H1 (cell line): ENCODE results near the gene TUBGCP6. TPM values are rescaled to one million over a fixed set of nuclear protein-coding genes. Genes with fewer than 3 reads are reported as not detected.

Source experiments
- BRCA1 ChIP-seq: IDR thresholded peaks from 2 replicates; pipeline ENCODE4 v1.6.1; 2012; ENCODE audit warnings: low read depth, low read length, improper control_type of control experiment
- EGR1 ChIP-seq: IDR thresholded peaks from 2 replicates; pipeline ENCODE4 v1.6.1; 2011; ENCODE audit warnings: low read depth, low read length, borderline replicate concordance
- GABPA ChIP-seq: IDR thresholded peaks from 2 replicates; pipeline ENCODE4 v1.6.1; 2011; ENCODE audit warnings: mild to moderate bottlenecking, low read length, moderate library complexity, borderline replicate concordance; ENCODE audit not compliant: insufficient read depth
- POLR2A ChIP-seq, 2 experiments: IDR thresholded peaks; 1 replicate in 1 of 2; 2 replicates in 1 of 2; pipeline ENCODE4 v1.6.1; 2011; ENCODE audit warnings: low read depth in 2 of 2, low read length in 2 of 2, mild to moderate bottlenecking in 2 of 2; ENCODE audit errors: control extremely low read depth in 1 of 2
- RXRA ChIP-seq: IDR thresholded peaks from 2 replicates; pipeline ENCODE4 v1.6.1; 2011; ENCODE audit warnings: low read depth, mild to moderate bottlenecking, low read length, moderate library complexity; ENCODE audit not compliant: insufficient read depth
- SRF ChIP-seq: IDR thresholded peaks from 2 replicates; pipeline ENCODE4 v1.6.1; 2011; ENCODE audit warnings: mild to moderate bottlenecking, low read depth, low read length, moderate library complexity
- TAF7 ChIP-seq: optimal IDR thresholded peaks from 2 replicates; pipeline ENCODE3; 2011; ENCODE audit warnings: low read depth, mild to moderate bottlenecking, inconsistent platforms, low read length, moderate library complexity, borderline replicate concordance
- TEAD4 ChIP-seq: IDR thresholded peaks from 2 replicates; pipeline ENCODE4 v1.6.1; 2012; ENCODE audit warnings: low read depth, low read length, inconsistent platforms, mixed read lengths
- polyA plus RNA-seq, 7 experiments: library from polyadenylated mRNA; depleted of rRNA in 3 of 7; stranded (reverse) in 5 of 7; unstranded in 2 of 7; fragments of >200 nt in 5 of 7; fragments of 200-250 nt in 2 of 7; gene quantifications; 1 replicate in 5 of 7; 2 replicates in 1 of 7; 4 replicates in 1 of 7; pipeline versions ENCODE4 v1.2.1 to v1.2.3, GENCODE V29; 2011 to 2013; ENCODE audit warnings: missing spikeins in 2 of 7, mixed read lengths in 2 of 7
- total RNA-seq: library from RNA; stranded (reverse); fragmentation: NEBNext Ultra II Directional; extraction: Animal tissue kit (Norgen Biotek cat#: 25700); gene quantifications from 2 replicates; pipeline ENCODE4 v1.2.1, GENCODE V29; 2021
- TF ChIP-seq, protein P1 (sequence below): fragments of 300-600 bp; sonication (generic); IDR thresholded peaks from 2 replicates; pipeline ENCODE4 v1.7.1; 2012; ENCODE audit warnings: low read length, moderate library complexity, mild to moderate bottlenecking, inconsistent platforms; ENCODE audit not compliant: insufficient replicate concordance
- TF ChIP-seq, protein P2 (sequence below): IDR thresholded peaks from 2 replicates; pipeline ENCODE4 v1.6.1; 2012; ENCODE audit warnings: inconsistent platforms
- TF ChIP-seq, protein P3 (sequence below): IDR thresholded peaks from 2 replicates; pipeline ENCODE4 v1.6.1; 2011; ENCODE audit warnings: low read length, improper control_type of control experiment

The TUBGCP6 gene
- total and polyA plus RNA-seq, 2 of the 8 experiments (the other 6 are each of a cell fraction or from before 2014, with no cell fraction given), result 24.2 to 24.7 TPM

DNA sequence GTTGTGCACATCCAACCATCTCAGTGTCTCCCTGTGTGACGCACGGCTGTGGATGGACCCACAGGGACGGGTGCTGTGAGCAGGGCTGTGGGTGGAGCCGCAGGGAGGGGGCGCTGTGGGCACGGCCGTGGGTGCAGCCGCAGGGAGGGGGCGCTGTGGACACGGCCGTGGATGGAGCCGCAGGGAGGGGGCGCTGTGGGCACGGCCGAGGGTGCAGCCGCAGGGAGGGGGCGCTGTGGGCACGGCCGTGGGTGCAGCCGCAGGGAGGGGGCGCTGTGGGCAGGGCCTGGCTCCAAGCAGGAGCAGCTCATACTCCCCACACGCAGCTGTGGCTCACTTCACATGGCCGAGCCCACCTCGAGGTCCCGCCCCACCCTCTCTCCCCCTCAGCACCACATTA lies 31.3 kb upstream of the TUBGCP6 start (continued):
- TF ChIP-seq, protein P1, sequence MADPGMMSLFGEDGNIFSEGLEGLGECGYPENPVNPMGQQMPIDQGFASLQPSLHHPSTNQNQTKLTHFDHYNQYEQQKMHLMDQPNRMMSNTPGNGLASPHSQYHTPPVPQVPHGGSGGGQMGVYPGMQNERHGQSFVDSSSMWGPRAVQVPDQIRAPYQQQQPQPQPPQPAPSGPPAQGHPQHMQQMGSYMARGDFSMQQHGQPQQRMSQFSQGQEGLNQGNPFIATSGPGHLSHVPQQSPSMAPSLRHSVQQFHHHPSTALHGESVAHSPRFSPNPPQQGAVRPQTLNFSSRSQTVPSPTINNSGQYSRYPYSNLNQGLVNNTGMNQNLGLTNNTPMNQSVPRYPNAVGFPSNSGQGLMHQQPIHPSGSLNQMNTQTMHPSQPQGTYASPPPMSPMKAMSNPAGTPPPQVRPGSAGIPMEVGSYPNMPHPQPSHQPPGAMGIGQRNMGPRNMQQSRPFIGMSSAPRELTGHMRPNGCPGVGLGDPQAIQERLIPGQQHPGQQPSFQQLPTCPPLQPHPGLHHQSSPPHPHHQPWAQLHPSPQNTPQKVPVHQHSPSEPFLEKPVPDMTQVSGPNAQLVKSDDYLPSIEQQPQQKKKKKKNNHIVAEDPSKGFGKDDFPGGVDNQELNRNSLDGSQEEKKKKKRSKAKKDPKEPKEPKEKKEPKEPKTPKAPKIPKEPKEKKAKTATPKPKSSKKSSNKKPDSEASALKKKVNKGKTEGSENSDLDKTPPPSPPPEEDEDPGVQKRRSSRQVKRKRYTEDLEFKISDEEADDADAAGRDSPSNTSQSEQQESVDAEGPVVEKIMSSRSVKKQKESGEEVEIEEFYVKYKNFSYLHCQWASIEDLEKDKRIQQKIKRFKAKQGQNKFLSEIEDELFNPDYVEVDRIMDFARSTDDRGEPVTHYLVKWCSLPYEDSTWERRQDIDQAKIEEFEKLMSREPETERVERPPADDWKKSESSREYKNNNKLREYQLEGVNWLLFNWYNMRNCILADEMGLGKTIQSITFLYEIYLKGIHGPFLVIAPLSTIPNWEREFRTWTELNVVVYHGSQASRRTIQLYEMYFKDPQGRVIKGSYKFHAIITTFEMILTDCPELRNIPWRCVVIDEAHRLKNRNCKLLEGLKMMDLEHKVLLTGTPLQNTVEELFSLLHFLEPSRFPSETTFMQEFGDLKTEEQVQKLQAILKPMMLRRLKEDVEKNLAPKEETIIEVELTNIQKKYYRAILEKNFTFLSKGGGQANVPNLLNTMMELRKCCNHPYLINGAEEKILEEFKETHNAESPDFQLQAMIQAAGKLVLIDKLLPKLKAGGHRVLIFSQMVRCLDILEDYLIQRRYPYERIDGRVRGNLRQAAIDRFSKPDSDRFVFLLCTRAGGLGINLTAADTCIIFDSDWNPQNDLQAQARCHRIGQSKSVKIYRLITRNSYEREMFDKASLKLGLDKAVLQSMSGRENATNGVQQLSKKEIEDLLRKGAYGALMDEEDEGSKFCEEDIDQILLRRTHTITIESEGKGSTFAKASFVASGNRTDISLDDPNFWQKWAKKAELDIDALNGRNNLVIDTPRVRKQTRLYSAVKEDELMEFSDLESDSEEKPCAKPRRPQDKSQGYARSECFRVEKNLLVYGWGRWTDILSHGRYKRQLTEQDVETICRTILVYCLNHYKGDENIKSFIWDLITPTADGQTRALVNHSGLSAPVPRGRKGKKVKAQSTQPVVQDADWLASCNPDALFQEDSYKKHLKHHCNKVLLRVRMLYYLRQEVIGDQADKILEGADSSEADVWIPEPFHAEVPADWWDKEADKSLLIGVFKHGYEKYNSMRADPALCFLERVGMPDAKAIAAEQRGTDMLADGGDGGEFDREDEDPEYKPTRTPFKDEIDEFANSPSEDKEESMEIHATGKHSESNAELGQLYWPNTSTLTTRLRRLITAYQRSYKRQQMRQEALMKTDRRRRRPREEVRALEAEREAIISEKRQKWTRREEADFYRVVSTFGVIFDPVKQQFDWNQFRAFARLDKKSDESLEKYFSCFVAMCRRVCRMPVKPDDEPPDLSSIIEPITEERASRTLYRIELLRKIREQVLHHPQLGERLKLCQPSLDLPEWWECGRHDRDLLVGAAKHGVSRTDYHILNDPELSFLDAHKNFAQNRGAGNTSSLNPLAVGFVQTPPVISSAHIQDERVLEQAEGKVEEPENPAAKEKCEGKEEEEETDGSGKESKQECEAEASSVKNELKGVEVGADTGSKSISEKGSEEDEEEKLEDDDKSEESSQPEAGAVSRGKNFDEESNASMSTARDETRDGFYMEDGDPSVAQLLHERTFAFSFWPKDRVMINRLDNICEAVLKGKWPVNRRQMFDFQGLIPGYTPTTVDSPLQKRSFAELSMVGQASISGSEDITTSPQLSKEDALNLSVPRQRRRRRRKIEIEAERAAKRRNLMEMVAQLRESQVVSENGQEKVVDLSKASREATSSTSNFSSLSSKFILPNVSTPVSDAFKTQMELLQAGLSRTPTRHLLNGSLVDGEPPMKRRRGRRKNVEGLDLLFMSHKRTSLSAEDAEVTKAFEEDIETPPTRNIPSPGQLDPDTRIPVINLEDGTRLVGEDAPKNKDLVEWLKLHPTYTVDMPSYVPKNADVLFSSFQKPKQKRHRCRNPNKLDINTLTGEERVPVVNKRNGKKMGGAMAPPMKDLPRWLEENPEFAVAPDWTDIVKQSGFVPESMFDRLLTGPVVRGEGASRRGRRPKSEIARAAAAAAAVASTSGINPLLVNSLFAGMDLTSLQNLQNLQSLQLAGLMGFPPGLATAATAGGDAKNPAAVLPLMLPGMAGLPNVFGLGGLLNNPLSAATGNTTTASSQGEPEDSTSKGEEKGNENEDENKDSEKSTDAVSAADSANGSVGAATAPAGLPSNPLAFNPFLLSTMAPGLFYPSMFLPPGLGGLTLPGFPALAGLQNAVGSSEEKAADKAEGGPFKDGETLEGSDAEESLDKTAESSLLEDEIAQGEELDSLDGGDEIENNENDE, result no peak
- TF ChIP-seq EGR1 (0 out of 2 replicates have a peak, but pooled peaks have one; percentile 40), TAF7 (peak; percentile 97), SRF (peak; percentile 75), POLR2A (IDR thresholded peaks at IDR 0.05; ENCODE audit: control extremely low read depth in 1 of 2, low read depth in 2 of 2, low read length in 2 of 2) (no peak), BRCA1 (no peak), TEAD4 (no peak), GABPA (0 out of 2 replicates have a peak, but pooled peaks have one; percentile 50), RXRA (no peak)
- TF ChIP-seq, protein P2, sequence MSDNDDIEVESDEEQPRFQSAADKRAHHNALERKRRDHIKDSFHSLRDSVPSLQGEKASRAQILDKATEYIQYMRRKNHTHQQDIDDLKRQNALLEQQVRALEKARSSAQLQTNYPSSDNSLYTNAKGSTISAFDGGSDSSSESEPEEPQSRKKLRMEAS, result peak; percentile 40; the same call in 1 of the 2 replicates
- TF ChIP-seq, protein P3, sequence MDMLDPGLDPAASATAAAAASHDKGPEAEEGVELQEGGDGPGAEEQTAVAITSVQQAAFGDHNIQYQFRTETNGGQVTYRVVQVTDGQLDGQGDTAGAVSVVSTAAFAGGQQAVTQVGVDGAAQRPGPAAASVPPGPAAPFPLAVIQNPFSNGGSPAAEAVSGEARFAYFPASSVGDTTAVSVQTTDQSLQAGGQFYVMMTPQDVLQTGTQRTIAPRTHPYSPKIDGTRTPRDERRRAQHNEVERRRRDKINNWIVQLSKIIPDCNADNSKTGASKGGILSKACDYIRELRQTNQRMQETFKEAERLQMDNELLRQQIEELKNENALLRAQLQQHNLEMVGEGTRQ, result no peak
